GM19455 (cell line): Measurements from ENCODE around the gene MS4A3.
"Not testable (repeated sequence)": the region's sequence is repeated elsewhere in the genome, so short reads cannot be mapped to it uniquely, and the experiment has no call there.

Experiments
- ATAC-seq: cut with Tn5 transposase; IDR thresholded peaks from one replicate; pipeline ENCODE4 v1.9.1; 2021; ENCODE audit not compliant: unreplicated experiment

The MS4A3 gene, protein sequence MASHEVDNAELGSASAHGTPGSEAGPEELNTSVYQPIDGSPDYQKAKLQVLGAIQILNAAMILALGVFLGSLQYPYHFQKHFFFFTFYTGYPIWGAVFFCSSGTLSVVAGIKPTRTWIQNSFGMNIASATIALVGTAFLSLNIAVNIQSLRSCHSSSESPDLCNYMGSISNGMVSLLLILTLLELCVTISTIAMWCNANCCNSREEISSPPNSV

DNA sequence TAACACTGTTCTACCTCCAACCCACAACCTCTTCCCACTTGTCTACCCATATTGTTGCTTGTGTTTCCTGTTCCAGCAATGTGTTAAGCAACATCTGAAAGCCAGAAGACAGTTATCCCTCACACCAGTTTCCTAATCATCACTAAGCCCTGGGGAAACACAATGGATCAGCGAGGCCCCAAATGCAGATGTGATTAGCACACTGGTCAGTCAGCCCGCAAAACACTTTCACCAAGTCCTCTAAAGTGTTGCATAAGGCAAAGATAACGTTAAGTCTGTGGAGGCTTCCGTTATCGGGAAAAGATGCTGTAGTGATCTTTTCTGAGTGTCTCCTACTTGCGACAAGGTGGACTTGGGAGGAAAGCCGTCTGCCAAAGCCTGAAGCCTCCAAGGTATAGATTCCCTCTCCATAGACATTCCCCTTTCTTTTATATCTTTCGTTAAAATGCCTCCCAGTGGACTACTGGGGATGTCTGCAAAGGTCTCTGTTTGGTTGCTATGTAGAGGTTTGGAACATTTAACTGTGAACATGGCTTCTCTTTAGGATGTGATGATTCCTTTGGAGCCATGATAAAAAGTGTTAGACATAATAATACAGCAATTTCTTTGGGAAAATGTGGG, at the start of gene MS4A3:
Gene MS4A3, plus strand, starts transcription at position 317 of the 621 bp plus-strand sequence. CDS start 4,496 bp downstream, outside the sequence.
- ATAC-seq: no peak

DNA sequence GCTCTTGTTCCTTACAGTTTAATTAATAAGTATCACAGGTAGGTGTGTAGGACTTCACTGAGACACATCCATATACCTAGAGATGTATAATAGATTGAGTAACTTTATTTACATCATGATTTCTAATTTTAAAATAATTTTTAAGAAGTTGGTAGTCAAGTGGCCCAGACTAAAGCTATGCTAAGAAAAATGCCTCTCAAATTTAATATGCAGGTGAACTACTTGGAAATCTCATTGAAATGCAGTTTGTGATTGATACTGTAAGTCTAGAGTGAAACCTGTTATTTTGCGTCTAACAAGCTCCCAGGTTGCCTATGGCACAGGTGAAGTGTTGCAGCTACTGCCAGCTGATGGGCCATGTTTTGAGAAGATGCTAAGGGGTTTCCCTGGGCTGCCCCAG, 39.6 kb upstream of the MS4A3 start, which contains the start of gene OOSP4B:
Gene OOSP4B, plus strand, starts transcription at position 301 of the 400 bp plus-strand sequence.
- no peak for ATAC-seq

DNA sequence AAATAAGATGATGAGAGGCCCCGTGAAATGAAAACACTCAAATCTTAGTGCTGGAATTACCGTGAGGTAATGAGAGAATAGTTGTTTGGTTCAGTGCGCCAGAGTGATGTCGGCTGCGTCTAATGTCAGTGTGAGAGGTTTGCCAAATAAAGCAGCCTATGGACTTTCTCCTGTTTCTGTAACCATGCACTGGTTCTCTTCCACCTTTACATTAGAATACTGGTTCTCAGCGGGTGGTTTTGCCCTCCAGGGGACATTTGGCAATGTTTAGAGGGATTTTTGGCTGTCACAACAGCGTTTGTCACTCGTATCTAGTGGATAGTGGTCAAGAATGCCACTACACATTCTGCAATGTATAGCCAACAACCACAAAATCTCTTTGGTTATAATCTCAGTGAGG, 38.4 kb upstream of the MS4A3 start:
- no peak for ATAC-seq

DNA sequence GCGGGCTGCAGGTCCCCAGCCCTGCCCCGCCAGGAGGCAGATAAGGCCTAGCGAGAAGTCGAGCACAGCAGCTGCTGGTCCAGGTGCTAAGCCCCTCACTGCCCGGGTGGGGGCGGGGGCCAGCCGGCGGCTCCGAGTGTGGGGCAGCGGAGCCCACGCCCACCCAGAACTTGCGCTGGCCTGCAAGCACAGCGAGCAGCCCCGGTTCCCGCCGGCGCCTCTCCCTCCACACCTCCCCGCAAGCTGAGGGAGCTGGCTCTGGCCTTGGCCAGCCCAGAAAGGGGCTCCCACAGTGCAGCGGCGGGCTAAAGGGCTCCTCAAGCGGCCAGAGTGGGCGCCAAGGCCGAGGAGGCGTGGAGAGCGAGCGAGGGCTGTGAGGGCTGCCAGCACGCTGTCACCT, 36.1 kb upstream of the MS4A3 start:
- ATAC-seq: not testable (repeated sequence)

DNA sequence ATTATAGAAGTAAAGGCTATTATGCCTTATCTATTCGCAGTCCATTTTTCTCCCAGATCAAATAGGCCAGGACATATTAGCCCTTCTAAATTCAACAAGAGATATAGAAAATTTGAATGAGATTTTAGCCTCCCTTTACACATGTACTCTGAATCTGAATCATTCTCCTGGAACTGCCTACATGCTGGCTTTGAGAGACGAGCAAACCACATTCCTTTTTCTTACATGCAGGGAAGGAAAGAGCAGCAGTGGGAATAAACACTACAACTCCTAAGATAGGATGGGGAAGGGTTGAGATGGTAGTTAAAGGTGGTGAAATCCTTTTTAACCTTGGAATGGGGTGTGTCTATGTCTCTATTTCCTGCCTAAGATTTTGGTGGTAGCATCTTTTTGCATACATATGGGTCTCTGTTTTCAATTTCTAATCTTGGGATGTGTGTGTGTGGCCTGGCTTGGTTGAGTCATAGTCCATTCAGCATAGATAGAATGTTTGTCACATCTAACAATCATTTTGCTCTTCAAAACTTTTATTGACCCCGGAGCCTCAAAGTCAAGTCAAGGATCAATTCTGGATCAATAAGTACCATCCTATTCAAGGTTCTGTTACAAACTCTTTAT, 27.3 kb upstream of the MS4A3 start:
- no peak for ATAC-seq

DNA sequence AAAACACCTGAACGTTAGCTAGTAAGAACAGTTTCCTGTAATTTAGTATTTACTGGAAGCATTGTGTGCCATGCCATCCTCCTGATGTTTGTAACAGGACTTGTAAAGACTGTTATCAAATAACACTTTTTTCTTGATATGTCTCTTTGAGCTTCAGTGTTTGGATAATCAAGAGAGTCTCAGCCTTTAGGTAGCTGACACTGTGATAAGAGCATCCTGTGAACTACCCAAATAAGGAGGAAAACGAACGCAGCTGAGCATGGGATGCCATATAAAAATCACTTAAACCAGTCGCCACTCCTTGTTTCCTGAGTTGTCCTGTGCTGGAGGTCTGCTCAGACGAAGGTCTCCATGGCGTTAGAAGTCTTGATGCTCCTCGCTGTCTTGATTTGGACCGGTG, 16.4 kb upstream of the MS4A3 start, which contains the start of gene OOSP2:
Gene OOSP2, plus strand, starts transcription at position 301 of the 400 bp plus-strand sequence. Its CDS starts 51 bp downstream, at position 352.
- ATAC-seq: no peak

DNA sequence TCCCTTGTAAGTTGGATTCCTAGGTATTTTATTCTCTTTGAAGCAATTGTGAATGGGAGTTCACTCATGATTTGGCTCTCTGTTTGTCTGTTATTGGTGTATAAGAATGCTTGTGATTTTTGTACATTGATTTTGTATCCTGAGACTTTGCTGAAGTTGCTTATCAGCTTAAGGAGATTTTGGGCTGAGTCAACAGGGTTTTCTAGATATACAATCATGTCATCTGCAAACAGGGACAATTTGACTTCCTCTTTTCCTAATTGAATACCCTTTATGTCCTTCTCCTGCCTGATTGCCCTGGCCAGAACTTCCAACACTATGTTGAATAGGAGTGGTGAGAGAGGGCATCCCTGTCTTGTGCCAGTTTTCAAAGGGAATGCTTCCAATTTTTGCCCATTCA, 6.0 kb upstream of the MS4A3 start:
- ATAC-seq: not testable (repeated sequence)

DNA sequence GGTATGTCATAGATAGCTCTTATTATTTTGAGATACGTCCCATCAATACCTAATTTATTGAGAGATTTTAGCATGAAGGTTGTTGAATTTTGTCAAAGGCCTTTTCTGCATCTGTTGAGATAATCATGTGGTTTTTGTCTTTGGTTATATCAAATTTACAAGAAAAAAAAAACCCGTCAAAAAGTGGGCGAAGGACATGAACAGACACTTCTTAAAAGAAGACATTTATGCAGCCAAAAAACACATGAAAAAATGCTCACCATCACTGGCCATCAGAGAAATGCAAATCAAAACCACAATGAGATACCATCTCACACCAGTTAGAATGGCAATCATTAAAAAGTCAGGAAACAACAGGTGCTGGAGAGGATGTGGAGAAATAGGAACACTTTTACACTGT, 5.6 kb upstream of the MS4A3 start:
- ATAC-seq: not testable (repeated sequence)

DNA sequence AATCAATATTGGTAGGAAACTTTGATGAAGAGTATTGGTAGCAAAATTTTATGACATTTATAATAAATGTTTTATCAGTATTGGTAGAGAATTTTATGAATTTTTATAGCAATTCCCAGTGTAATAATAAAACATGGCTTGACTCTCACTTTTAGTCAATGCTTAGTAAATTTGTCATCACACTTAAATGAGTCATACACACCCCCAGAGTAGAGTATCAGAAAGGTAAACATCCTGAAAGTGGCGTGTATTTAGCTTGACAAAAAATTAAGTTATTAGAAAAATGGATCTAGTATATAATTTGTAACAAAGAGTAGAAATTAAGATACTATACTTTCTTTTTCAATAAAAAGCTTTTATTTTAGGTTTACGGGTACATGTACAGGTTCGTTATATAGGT, 2.6 kb downstream of the MS4A3 start:
- ATAC-seq: no peak

DNA sequence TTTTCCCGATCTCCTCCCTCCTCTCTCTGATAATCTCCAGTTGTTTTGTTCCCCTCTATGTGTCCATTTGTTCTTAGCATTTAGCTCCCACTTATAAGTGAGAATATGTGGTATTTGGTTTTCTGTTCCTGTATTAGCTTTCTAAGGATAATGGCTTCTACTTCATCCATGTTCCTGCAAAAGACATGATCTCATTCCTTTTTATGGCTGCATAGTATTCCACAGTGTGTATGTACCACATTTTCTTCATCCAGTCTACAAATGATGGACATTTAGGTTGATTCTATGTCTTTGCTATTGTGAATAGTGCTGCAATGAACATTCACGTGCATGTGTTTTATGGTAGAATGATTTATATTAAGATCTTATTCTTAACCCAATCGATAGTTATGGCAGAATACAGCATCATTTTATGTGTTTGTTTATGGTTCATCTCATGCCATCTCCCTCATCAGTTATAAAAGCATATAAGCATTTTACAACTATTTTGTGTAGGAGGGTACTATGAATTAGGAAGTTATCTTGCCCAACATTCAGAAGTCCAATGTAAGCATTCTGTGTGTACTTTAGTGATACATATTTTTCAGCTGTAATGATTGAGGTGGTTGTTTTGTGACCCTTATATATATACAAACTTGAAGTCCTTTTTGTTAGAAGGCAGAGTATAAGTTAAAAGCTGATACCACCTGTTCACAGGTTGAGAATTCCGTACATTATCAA, 3.2 kb downstream of the MS4A3 start:
- no peak for ATAC-seq

DNA sequence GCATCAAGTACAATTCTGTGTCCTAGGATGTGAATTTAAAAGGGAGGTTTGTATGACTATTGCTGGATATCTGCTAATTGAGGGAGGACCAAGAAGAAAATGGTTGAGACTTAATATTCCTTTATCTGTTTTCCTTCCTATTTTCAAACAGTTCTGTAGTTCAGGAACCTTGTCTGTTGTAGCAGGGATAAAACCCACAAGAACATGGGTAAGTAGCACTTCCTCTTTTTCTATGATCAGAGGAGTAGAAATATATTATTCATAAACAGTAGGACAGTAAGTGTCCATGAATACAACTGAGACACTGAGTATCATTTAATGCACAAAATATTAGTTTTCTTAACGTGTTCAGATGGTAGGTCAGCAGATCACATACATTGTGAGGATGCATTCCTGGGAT, 7.6 kb downstream of the MS4A3 start:
- ATAC-seq: no peak

DNA sequence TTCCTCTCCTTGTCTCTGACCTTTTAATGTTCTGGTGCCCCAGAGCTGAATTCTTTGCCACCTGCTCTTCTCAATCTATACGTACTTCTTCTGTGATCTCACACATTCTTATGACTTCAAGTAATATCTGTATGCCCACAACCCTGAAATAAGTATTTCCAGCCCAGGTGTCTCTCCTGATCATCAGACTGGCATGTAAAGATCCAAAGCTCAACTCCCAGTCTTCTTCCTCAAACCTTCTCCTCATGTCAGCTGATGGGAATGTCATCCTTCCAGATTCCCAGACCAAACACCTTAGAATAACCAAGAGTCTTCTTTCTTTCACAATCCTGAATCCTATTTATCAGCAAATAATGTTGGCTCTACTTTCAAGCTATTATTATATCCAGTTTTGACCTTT, 9.3 kb downstream of the MS4A3 start:
- no peak for ATAC-seq

DNA sequence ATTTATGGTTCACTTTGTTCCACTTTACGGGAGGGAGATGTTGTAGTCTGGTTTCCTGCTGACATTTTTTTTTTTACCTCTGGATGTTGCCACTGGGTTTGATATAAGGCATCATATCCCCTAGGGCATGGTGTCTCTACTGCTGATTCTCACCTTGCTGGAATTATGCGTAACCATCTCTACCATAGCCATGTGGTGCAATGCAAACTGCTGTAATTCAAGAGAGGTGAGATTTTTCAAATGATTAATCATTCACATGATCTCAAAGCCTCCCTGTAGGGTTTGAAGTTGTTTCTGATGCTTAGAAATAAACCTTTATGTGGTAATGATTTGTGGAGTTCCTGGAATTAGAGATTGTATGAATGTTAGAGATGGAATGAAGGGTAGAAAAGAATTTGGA, 13.0 kb downstream of the MS4A3 start:
- ATAC-seq: no peak

DNA sequence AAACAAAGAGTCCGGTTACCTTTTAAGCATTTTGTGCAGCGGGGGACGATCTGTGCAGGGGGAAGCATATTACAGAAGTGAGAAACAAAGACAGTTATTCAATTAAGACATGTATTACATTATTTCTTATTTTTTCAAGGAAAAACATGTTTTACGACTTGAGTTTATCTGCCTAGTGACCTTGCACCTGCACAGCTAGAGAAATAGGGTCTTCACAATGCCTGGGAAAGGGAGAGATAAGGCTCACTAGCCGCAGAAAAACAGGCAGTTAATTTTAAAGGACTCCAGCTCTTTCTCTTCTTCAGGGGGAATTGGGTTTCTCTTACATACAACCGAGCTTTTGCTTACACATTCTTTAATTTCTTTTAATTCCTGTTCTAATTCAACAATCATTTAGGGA, 15.2 kb downstream of the MS4A3 start:
- ATAC-seq: not testable (repeated sequence)

DNA sequence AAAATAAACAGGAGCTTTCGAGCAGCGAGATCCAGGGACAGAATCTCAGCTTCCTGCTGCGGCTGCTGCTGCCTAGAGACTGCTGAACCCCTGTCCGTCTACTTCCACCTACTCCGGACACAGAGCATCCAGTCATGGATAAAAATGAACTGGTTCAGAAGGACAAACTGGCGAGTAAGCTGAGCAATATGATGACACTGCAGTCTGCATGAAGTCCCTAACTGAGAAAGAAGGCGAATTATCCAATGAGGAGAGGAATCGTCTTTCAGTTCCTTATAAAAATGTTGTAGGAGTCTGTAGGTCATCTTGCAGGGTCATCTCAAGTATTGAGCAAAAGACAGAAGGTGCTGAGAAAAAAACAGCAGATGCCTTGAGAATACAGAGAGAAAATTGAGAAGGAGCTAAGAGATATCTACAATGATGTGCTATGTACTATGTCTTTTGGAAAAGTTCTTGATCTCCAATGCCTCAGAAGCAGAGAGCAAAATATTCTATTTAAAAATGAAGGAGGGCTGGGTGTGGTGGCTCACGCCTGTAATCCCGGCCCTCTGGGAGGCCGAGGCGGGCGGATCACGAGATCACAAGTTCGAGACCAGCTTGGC, 20.9 kb downstream of the MS4A3 start:
- ATAC-seq: no peak

DNA sequence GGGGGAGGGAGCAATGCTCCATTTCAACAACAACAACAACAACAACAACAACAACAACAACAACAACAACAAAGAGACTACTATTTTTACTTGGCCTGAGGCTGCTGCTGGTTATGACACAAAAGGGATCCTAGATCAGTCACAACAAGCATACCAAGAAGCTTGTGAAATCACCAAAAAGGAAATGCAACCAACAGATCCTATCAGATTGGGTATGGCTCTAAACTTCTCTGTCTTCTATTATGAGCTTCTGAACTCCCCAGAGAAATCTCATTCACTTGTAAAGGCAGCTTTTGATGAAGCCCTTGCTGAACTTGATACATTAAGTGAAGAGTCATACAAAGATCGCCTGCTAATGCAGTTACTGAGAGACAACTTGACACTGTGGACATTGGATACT, 21.5 kb downstream of the MS4A3 start:
- ATAC-seq: no peak

DNA sequence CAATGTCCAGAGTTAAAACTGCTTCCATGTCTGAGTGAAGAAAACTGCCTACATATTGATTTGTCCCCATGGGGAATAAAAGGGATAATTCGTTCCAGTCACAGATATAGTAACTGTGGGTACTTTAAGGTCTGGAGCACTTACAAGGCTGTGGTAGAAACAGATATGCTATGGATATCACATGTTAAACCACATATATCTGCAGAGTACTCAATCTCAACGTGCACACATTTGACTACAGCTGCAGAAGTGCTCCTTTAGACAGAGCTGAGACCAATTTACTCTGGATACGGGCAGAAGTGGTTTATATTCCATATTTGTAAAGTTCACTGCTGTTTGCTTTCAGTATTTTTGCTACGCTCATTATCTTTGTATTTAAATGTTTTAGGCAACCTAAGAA, 22.3 kb downstream of the MS4A3 start:
- no peak for ATAC-seq

DNA sequence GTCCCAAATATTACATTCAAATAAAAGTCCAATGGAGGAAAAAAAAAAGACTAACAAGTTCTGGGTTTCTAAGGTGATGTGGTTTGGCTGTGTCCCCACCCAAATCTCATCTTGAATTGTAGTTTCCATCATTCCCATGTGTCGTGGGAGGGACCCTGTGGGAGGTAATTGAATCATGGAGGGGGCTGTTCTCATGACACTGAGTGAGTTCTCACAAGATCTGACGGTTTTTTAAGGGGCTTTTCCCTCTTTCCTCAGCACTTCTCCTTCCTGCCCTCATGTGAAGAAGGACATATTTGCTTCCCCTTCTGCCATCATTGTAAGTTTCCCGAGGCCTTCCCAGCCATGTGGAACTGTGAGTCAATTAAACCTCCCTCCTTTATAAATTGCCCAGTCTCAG, 24.1 kb downstream of the MS4A3 start:
- ATAC-seq: no peak

DNA sequence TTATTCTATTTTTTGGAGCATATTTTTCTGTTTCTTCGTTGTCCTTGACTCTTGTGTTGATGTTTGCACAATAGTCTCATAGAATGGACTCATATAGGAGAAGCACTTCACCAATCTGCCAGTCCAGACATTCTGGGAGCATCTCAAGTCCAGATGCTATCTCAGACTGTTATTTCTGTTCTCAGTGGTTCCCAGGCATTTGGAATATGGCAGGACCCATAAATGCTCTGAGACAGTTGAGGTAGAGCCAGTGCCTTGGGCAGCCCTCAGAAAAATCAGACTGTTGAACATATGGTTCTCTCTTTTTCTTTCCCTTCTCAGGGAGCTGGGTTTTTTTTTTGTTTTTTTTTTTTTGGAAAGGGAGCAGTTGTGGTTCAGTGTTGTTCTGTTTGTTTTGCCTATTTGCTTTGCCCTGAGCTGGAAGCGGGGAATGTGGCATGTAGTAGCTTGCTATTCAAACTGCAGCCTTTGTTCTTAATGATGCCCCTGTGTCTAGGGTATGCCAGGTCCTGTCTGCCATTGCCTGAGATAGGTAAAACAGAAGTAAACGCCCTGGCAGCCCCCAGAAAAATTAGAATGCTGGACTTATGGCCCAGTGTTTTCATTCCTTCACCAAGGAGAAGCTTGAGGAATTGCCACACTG, 28.3 kb downstream of the MS4A3 start:
- ATAC-seq: no peak

DNA sequence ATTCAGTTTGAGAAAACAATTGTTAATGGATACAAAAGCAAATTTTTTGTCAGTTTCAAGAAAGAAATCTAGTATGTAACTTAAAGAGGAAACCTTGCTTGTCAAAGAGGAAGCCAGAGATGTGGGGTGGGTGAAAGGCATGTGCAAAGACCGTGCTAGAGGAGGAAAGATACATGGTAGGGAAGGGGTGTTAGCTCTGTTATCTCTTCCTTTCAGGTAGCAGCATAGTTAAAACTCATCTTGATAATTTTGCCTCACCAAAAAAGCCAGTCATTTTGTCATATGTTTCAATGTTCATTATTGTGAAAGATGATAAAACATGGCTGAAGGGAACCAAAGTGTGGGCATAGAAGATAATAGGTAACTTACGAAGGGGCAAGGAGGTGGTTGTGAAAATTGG, 29.4 kb downstream of the MS4A3 start:
- ATAC-seq: no peak

DNA sequence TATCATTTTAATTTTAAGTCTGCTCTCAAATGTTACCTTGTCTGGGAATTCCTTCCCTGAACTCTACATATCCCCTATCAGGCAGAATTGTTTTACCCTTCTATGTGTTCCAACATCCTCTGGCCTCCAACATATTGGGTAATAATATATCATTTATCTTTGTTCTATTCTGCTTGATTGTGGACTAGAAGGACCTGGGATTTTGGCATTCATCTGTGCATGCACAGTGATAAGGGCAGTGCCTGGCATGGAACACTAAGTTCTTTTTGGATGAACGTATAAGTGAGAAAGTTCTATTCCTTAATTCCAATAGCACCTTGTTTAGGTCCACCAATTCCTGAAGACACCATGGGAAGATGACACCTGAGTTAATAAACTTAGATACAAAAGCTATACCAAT, 30.8 kb downstream of the MS4A3 start:
- no peak for ATAC-seq
